Loucy (cell line): ENCODE measurements around the gene RNF145.

ENCODE experiments used
- H2AFZ ChIP-seq: fragments of 200-600 bp; sonication (generic); 2 replicates; pipeline ENCODE4 v1.6.0; 2016; ENCODE audit warnings: antibody characterized with exemption, mild to moderate bottlenecking, low read length, moderate library complexity
- H3F3A ChIP-seq: fragments of 200-600 bp; 2 replicates; pipeline ENCODE4 v1.6.0; 2016; ENCODE audit warnings: antibody characterized with exemption, low read depth, mild to moderate bottlenecking
- H3K27me3 ChIP-seq: fragments of 200-600 bp; sonication (generic); 2 replicates; pipeline ENCODE4 v1.6.1; 2014; ENCODE audit warnings: low read length, mild to moderate bottlenecking; ENCODE audit not compliant: insufficient read depth, poor library complexity, severe bottlenecking
- H3K36me3 ChIP-seq: fragments of 200-600 bp; sonication (generic); 2 replicates; pipeline ENCODE4 v1.6.1; 2016; ENCODE audit warnings: low read length; ENCODE audit not compliant: insufficient read depth
- H3K4me1 ChIP-seq: fragments of 200-600 bp; sonication (generic); 2 replicates; pipeline ENCODE4 v1.5.1; 2014; ENCODE audit warnings: low read length, mild to moderate bottlenecking; ENCODE audit not compliant: insufficient read depth, poor library complexity, severe bottlenecking
- H3K4me2 ChIP-seq: fragments of 200-600 bp; sonication (generic); 2 replicates; pipeline ENCODE4 v1.6.0; 2014; ENCODE audit warnings: antibody characterized with exemption, low read length, low read depth, mild to moderate bottlenecking; ENCODE audit not compliant: poor library complexity, severe bottlenecking
- H3K4me3 ChIP-seq: fragments of 200-600 bp; sonication (generic); 2 replicates; pipeline ENCODE4 v1.5.1; 2014; ENCODE audit warnings: low read length, mild to moderate bottlenecking, mixed read lengths; ENCODE audit not compliant: poor library complexity, severe bottlenecking
- H3K79me2 ChIP-seq: fragments of 200-600 bp; sonication (generic); 2 replicates; pipeline ENCODE4 v1.6.1; 2014; ENCODE audit warnings: low read length; ENCODE audit not compliant: insufficient read depth
- H3K9ac ChIP-seq: fragments of 200-600 bp; sonication (generic); 2 replicates; pipeline ENCODE4 v1.6.0; 2014; ENCODE audit warnings: mild to moderate bottlenecking, low read depth, low read length, moderate library complexity; ENCODE audit not compliant: poor library complexity, severe bottlenecking
- H3K9me2 ChIP-seq: fragments of 200-600 bp; sonication (generic); replicated peaks from 2 replicates; pipeline ENCODE4 v1.6.1; 2016; ENCODE audit warnings: low read depth, low read length, mixed read lengths
- H3K9me3 ChIP-seq: fragments of 200-600 bp; sonication (generic); 2 replicates; pipeline ENCODE4 v1.6.1; 2014; ENCODE audit warnings: mild to moderate bottlenecking, antibody characterized with exemption, low read length, low read depth; ENCODE audit not compliant: insufficient read depth
- H4K20me1 ChIP-seq: fragments of 200-600 bp; sonication (generic); 2 replicates; pipeline ENCODE4 v1.6.0; 2014; ENCODE audit warnings: antibody characterized with exemption, low read length, mild to moderate bottlenecking; ENCODE audit not compliant: insufficient read depth, poor library complexity, severe bottlenecking
- EZH2phosphoT487 ChIP-seq: fragments of 200-600 bp; IDR thresholded peaks from 2 replicates; pipeline ENCODE4 v1.6.1; 2018; ENCODE audit warnings: antibody characterized with exemption, mild to moderate bottlenecking, moderate library complexity, borderline replicate concordance
- TF ChIP-seq, protein P1 (sequence below): fragments of 200-600 bp; sonication (generic); conservative IDR thresholded peaks from 2 replicates; pipeline ENCODE4 v1.5.1; 2014; ENCODE audit warnings: mild to moderate bottlenecking, antibody characterized with exemption, low read length

RNF145 gene

DNA sequence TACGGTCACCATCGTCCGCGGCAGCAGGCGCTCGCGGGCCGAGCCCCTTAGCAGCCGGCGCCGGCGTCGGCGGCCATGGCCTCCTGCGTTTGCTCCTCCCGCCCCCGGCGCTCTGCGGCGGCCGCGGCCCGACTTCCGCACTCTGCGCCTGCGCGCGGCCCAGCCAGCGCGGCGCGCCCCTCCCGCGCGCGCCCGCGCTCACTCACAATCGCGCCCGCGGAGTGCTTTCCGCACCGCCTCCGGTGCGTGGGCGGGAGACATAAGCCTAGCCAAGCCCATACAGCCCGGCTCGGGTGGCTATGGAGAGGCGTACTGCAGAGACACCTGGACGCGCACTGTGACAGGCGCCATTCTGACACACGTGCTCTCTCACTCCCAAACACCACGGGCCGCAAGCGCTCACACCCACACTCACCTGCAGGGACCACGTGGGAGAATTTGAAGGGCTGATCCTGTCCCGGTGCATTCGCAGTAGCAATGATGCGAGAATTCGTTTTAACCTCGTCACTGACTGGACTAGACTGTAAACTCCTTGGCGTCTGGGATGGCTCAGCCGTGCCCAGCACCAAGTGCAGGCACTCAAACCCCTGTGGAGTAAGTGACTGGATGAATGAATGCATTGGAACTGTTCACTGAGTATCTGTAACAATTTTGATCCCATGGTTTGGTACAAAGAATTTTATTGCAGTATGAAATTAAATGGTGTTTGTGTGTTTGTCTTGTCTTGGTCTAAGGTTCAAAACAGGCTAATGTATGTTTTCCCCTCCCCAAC is at the start of gene RNF145:
Gene RNF145, minus strand, starts transcription at position 116 of the 772 bp plus-strand sequence. CDS start 5,936 bp downstream, outside the sequence.
- Histone ChIP-seq H2AFZ (peak within 1 kb of the TSS; percentile 97), H4K20me1 (peaks cover 22% of the 10 kb centered on the region), H3K4me1 (peaks cover 34% of the 10 kb centered on the region), H3K27me3 (no peaks in the 10 kb centered on the region), H3K4me3 (peak within 1 kb of the TSS; percentile 87), H3K9me3 (no peaks in the 10 kb centered on the region), H3F3A (peaks cover 5% of the 10 kb centered on the region), H3K9me2 (no peaks in the 10 kb centered on the region), H3K4me2 (peak within 1 kb of the TSS; percentile 98), H3K9ac (peak within 1 kb of the TSS; percentile 84), H3K36me3 (no peaks in the 10 kb centered on the region), H3K79me2 (peaks cover 37% of the 10 kb centered on the region)
- no peak for TF ChIP-seq EZH2phosphoT487
- TF ChIP-seq, protein P1, sequence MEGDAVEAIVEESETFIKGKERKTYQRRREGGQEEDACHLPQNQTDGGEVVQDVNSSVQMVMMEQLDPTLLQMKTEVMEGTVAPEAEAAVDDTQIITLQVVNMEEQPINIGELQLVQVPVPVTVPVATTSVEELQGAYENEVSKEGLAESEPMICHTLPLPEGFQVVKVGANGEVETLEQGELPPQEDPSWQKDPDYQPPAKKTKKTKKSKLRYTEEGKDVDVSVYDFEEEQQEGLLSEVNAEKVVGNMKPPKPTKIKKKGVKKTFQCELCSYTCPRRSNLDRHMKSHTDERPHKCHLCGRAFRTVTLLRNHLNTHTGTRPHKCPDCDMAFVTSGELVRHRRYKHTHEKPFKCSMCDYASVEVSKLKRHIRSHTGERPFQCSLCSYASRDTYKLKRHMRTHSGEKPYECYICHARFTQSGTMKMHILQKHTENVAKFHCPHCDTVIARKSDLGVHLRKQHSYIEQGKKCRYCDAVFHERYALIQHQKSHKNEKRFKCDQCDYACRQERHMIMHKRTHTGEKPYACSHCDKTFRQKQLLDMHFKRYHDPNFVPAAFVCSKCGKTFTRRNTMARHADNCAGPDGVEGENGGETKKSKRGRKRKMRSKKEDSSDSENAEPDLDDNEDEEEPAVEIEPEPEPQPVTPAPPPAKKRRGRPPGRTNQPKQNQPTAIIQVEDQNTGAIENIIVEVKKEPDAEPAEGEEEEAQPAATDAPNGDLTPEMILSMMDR, result no peak

DNA sequence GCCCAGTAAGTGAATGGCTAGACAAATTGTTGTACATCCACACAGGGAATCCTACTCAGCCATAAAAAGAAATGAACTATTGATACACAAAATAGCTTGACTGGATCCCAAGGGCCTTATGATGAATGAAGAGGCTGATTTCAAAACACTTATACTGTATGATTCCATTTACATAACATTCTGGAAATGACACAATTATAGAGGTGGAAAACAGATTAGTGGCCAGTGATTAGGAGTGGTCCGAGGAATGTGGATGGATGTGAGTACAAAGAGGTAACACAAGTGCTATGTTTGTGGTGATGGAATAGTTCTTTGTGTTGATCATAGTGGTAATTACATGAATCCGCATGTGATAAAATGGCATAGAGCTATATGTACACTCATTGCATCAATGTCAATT is 49.0 kb upstream of the RNF145 start:
- Histone ChIP-seq H3K27me3 (peaks cover 13% of the 10 kb centered on the region), H4K20me1 (no peaks in the 10 kb centered on the region), H3F3A (peaks cover under 1% of the 10 kb centered on the region; the same call in 1 of the 2 replicates), H3K36me3 (no peaks in the 10 kb centered on the region), H3K9me3 (no peaks in the 10 kb centered on the region), H3K4me2 (no peak overlapping the region), H3K9me2 (no peaks in the 10 kb centered on the region), H3K4me3 (no peak overlapping the region), H3K9ac (no peak overlapping the region), H3K79me2 (no peaks in the 10 kb centered on the region), H2AFZ (no peak overlapping the region), H3K4me1 (no peaks in the 10 kb centered on the region)
- TF ChIP-seq, protein P1, result no peak
- no peak for TF ChIP-seq EZH2phosphoT487

- no peaks in the 10 kb centered on the region for H3K36me3 ChIP-seq
- TF ChIP-seq EZH2phosphoT487, result no peak
- TF ChIP-seq, protein P1, result no peak
- no peaks in the 10 kb centered on the region for H3K9me2 ChIP-seq
- no peaks in the 10 kb centered on the region for H3F3A ChIP-seq
- peaks cover 13% of the 10 kb centered on the region for H3K27me3 ChIP-seq
- no peak overlapping the region for H2AFZ ChIP-seq
- H3K4me3 ChIP-seq, result no peak overlapping the region
- H4K20me1 ChIP-seq, result no peaks in the 10 kb centered on the region
- no peak overlapping the region for H3K4me2 ChIP-seq
- no peaks in the 10 kb centered on the region for H3K79me2 ChIP-seq
- H3K9me3 ChIP-seq, result no peaks in the 10 kb centered on the region
- no peaks in the 10 kb centered on the region for H3K4me1 ChIP-seq
- no peak overlapping the region for H3K9ac ChIP-seq
Measured at GRCh38 chr5:159257629-159258283, 48.4 kb upstream of the RNF145 start.
